H1 (cell line): ENCODE data around the gene NME3. TPM values are rescaled to one million over a fixed set of nuclear protein-coding genes. Genes with fewer than 3 reads are reported as not detected.

Experiments used
- CTCF ChIA-PET: fragments of 300-600 bp; sonication (Branson Sonifier 250); formaldehyde crosslinking; loops from one replicate; lab custom pipeline; 2021; ENCODE audit not compliant: partially characterized antibody; lab: Charles Lee
- POLR2A ChIA-PET: fragments of 300-600 bp; sonication (Branson Sonifier 250); formaldehyde crosslinking; loops from one replicate; lab custom pipeline; 2021; ENCODE audit warnings: inconsistent platforms; ENCODE audit not compliant: partially characterized antibody; lab: Charles Lee
- DNase-seq, 2 experiments: peaks; one replicate each; pipeline versions ENCODE4 v3.0.0 to v3.0.0-alpha.2; 2010 to 2022; ENCODE audit warnings: low spot score in 2 of 2, low read depth in 1 of 2, mixed read lengths in 1 of 2
- FAIRE-seq: peaks from 2 replicates; lab custom pipeline; 2011; peaks lifted over from hg19 to GRCh38; lab: Jason Lieb, UNC
- H2AFZ ChIP-seq: 2 replicates; pipeline ENCODE4 v1.8.1; 2012; ENCODE audit warnings: low read length, inconsistent platforms
- H2AK5ac ChIP-seq: 2 replicates; pipeline ENCODE4 v1.6.1; 2013; ENCODE audit warnings: low read depth, low read length
- H2BK120ac ChIP-seq: replicated peaks from 2 replicates; pipeline ENCODE3; 2013; ENCODE audit warnings: low read depth, low read length, inconsistent platforms
- H2BK12ac ChIP-seq: 2 replicates; pipeline ENCODE4 v1.6.1; 2013; ENCODE audit warnings: low read depth, low read length
- H2BK15ac ChIP-seq: 2 replicates; pipeline ENCODE4 v1.6.1; 2013; ENCODE audit warnings: low read length
- H2BK20ac ChIP-seq: 2 replicates; pipeline ENCODE4 v1.6.1; 2013; ENCODE audit warnings: low read length
- H2BK5ac ChIP-seq: 2 replicates; pipeline ENCODE4 v1.6.1; 2013; ENCODE audit warnings: low read depth, low read length
- H3K14ac ChIP-seq: 2 replicates; pipeline ENCODE4 v1.6.1; 2013; ENCODE audit warnings: inconsistent platforms; ENCODE audit not compliant: insufficient read length
- H3K18ac ChIP-seq: 2 replicates; pipeline ENCODE4 v1.6.1; 2013; ENCODE audit warnings: low read length; ENCODE audit errors: extremely low read depth
- H3K23ac ChIP-seq: 2 replicates; pipeline ENCODE4 v1.6.1; 2013; ENCODE audit warnings: inconsistent platforms; ENCODE audit not compliant: insufficient read length
- H3K23me2 ChIP-seq: 2 replicates; pipeline ENCODE4 v1.6.1; 2013; ENCODE audit warnings: low read depth, low read length
- H3K27ac ChIP-seq: 2 replicates; pipeline ENCODE4 v1.6.1; 2011; ENCODE audit warnings: low read depth, low read length, inconsistent platforms
- H3K27me3 ChIP-seq, 4 experiments: replicated peaks in 1 of 4; 1 replicate in 1 of 4; 2 replicates in 3 of 4; pipeline versions ENCODE4 v1.6.1 to v1.8.1; 2011 to 2013; ENCODE audit warnings: low read length in 3 of 4, mild to moderate bottlenecking in 3 of 4, inconsistent platforms in 2 of 4, mixed read lengths in 2 of 4, moderate library complexity in 1 of 4; ENCODE audit not compliant: control insufficient read depth in 3 of 4, insufficient read depth in 3 of 4; ENCODE audit errors: extremely low read depth in 1 of 4
- H3K36me3 ChIP-seq, 4 experiments: 2 replicates each; pipeline versions ENCODE4 v1.6.1 to v1.8.1; 2011 to 2013; ENCODE audit warnings: mild to moderate bottlenecking in 4 of 4, low read length in 3 of 4, moderate library complexity in 2 of 4, control low read depth in 1 of 4, inconsistent platforms in 1 of 4; ENCODE audit not compliant: insufficient read depth in 4 of 4, control insufficient read depth in 2 of 4
- H3K4ac ChIP-seq: replicated peaks from 2 replicates; pipeline ENCODE3; 2013; ENCODE audit warnings: low read length, low read depth, mixed read lengths, inconsistent platforms; ENCODE audit not compliant: insufficient read length
- H3K4me1 ChIP-seq, 4 experiments: replicated peaks in 1 of 4; 1 replicate in 1 of 4; 2 replicates in 3 of 4; pipeline versions ENCODE4 v1.6.1 to v1.8.1; 2011 to 2013; ENCODE audit warnings: low read length in 3 of 4, inconsistent platforms in 2 of 4, mixed read lengths in 1 of 4; ENCODE audit not compliant: insufficient read depth in 4 of 4, control insufficient read depth in 3 of 4
- H3K4me2 ChIP-seq, 2 experiments: 2 replicates each; pipeline versions ENCODE4 v1.6.1 to v1.8.1; 2011 to 2013; ENCODE audit warnings: low read depth in 2 of 2, low read length in 2 of 2, control low read depth in 1 of 2, inconsistent platforms in 1 of 2, mild to moderate bottlenecking in 1 of 2; ENCODE audit not compliant: insufficient read depth in 1 of 2
- H3K4me3 ChIP-seq, 4 experiments: fragments of 200-600, 300-600 bp in 1 of 4; sonication (generic), shearing (Covaris generic), sonication (Bioruptor Twin) in 1 of 4; 2 replicates each; pipeline versions ENCODE4 v1.5.1 to v1.8.1; 2011 to 2016; ENCODE audit warnings: low read length in 4 of 4, low read depth in 3 of 4, control low read depth in 2 of 4, inconsistent platforms in 2 of 4, mild to moderate bottlenecking in 2 of 4, mixed read lengths in 1 of 4, moderate library complexity in 1 of 4; ENCODE audit not compliant: insufficient read depth in 2 of 4; ENCODE audit errors: extremely low read depth in 1 of 4
- H3K56ac ChIP-seq: replicated peaks from 2 replicates; pipeline ENCODE3; 2013; ENCODE audit warnings: low read depth, mild to moderate bottlenecking, mixed read lengths, low read length, inconsistent platforms; ENCODE audit not compliant: insufficient read length
- H3K79me1 ChIP-seq: 2 replicates; pipeline ENCODE4 v1.6.1; 2013; ENCODE audit warnings: low read depth, low read length, control low read depth
- H3K79me2 ChIP-seq, 2 experiments: 2 replicates each; pipeline versions ENCODE4 v1.6.1 to v1.8.1; 2012 to 2013; ENCODE audit warnings: low read length in 2 of 2, mild to moderate bottlenecking in 2 of 2, inconsistent platforms in 1 of 2; ENCODE audit not compliant: insufficient read depth in 2 of 2, control insufficient read depth in 1 of 2
- H3K9ac ChIP-seq, 4 experiments: replicated peaks in 1 of 4; 1 replicate in 1 of 4; 2 replicates in 3 of 4; pipeline versions ENCODE4 v1.6.1 to v1.8.1; 2011 to 2013; ENCODE audit warnings: low read depth in 3 of 4, low read length in 3 of 4, control low read depth in 2 of 4, mild to moderate bottlenecking in 2 of 4, moderate library complexity in 2 of 4, inconsistent platforms in 1 of 4; ENCODE audit errors: extremely low read depth in 1 of 4
- H3K9me3 ChIP-seq, 2 experiments: 2 replicates each; pipeline versions ENCODE4 v1.6.1 to v1.8.1; 2012 to 2013; ENCODE audit warnings: mild to moderate bottlenecking in 2 of 2, moderate library complexity in 2 of 2, control low read depth in 1 of 2, inconsistent platforms in 1 of 2, low read depth in 1 of 2, low read length in 1 of 2, mixed read lengths in 1 of 2; ENCODE audit not compliant: insufficient read depth in 2 of 2
- H4K20me1 ChIP-seq, 2 experiments: replicated peaks in 1 of 2; 2 replicates each; pipeline versions ENCODE3 to v1.8.1; 2011 to 2013; ENCODE audit warnings: inconsistent platforms in 2 of 2, low read length in 2 of 2, mild to moderate bottlenecking in 1 of 2; ENCODE audit not compliant: insufficient read depth in 2 of 2, control insufficient read depth in 1 of 2
- H4K5ac ChIP-seq: 2 replicates; pipeline ENCODE4 v1.6.1; 2013; ENCODE audit warnings: low read length, low read depth, mixed read lengths, inconsistent platforms; ENCODE audit not compliant: insufficient read length
- H4K8ac ChIP-seq: 2 replicates; pipeline ENCODE4 v1.8.0; 2013; ENCODE audit warnings: mild to moderate bottlenecking, moderate library complexity, low read length, inconsistent platforms; ENCODE audit not compliant: insufficient read depth; ENCODE audit errors: extremely low read depth
- H4K91ac ChIP-seq: replicated peaks from 2 replicates; pipeline ENCODE3; 2013; ENCODE audit warnings: low read length, mixed read lengths, inconsistent platforms; ENCODE audit not compliant: insufficient read length
- BRCA1 ChIP-seq: IDR thresholded peaks from 2 replicates; pipeline ENCODE4 v1.6.1; 2012; ENCODE audit warnings: low read depth, low read length, improper control_type of control experiment
- KDM1A ChIP-seq: fragments of 200-600, 300-600 bp; sonication (generic); IDR thresholded peaks from 2 replicates; pipeline ENCODE4 v1.7.1; 2016; ENCODE audit warnings: mild to moderate bottlenecking, low read length, borderline replicate concordance
- NRF1 ChIP-seq: IDR thresholded peaks from 2 replicates; pipeline ENCODE4 v1.6.1; 2011; ENCODE audit warnings: mild to moderate bottlenecking, low read depth, low read length, improper control_type of control experiment
- ZNF274 ChIP-seq: IDR thresholded peaks from 2 replicates; pipeline ENCODE4 v1.7.0; 2012; ENCODE audit warnings: low read length, borderline replicate concordance; ENCODE audit errors: extremely low read depth
- WGBS, 2 experiments: shearing (Covaris generic) in 1 of 2; methylation state at CpG; one replicate each; pipeline versions ENCODE4 v1.1.6 to v1.1.7; 2013 to 2015; ENCODE audit warnings: low lambda C conversion rate in 2 of 2, mixed read lengths in 2 of 2, inconsistent platforms in 1 of 2, low coverage in 1 of 2, missing lambda C conversion rate in 1 of 2; ENCODE audit not compliant: insufficient replicate concordance in 2 of 2, insufficient coverage in 1 of 2, insufficient read length in 1 of 2; ENCODE audit errors: extremely low coverage in 1 of 2, missing lambda C conversion rate in 1 of 2; 5-methylcytosine and 5-hydroxymethylcytosine counted together
- polyA plus RNA-seq, 7 experiments: library from polyadenylated mRNA; depleted of rRNA in 3 of 7; stranded (reverse) in 5 of 7; unstranded in 2 of 7; fragments of >200 nt in 5 of 7; fragments of 200-250 nt in 2 of 7; gene quantifications; 1 replicate in 5 of 7; 2 replicates in 1 of 7; 4 replicates in 1 of 7; pipeline versions ENCODE4 v1.2.1 to v1.2.3, GENCODE V29; 2011 to 2013; ENCODE audit warnings: missing spikeins in 2 of 7, mixed read lengths in 2 of 7
- total RNA-seq: library from RNA; stranded (reverse); fragmentation: NEBNext Ultra II Directional; extraction: Animal tissue kit (Norgen Biotek cat#: 25700); gene quantifications from 2 replicates; pipeline ENCODE4 v1.2.1, GENCODE V29; 2021

The NME3 gene
- total and polyA plus RNA-seq, 2 of the 8 experiments (the other 6 are each of a cell fraction or from before 2014, with no cell fraction given): 72.5 to 163 TPM

- no peak overlapping the region for H3K56ac ChIP-seq
- no peak overlapping the region for H3K27ac ChIP-seq
- no peak overlapping the region for H2BK20ac ChIP-seq
- H3K23ac ChIP-seq: no peak overlapping the region
- no peak overlapping the region for H3K14ac ChIP-seq
- no peak overlapping the region for H3K18ac ChIP-seq
- H2AK5ac ChIP-seq: 0 out of 2 replicates have a peak overlapping the region, but pooled peaks have one; percentile 24
- CTCF ChIA-PET: interaction anchor here (1.3 kb wide), 1 partner anchor 28 kb away, joined by 4 read pairs; no protein-coding TSS in a partner anchor
- H3K79me1 ChIP-seq: no peaks in the 10 kb centered on the region; the same call in 1 of the 2 replicates
- H3K9ac ChIP-seq: no peak overlapping the region
- POLR2A ChIA-PET: interaction anchor here (1.0 to 3.3 kb wide), 4 partner anchors 13 to 32 kb away, joined by 3 to 19 read pairs (median 4); partner anchors contain the start of genes EME2, FAHD1, HAGH and MRPS34
- H4K8ac ChIP-seq: no peak overlapping the region
- no peak overlapping the region for H2AFZ ChIP-seq
- H2BK120ac ChIP-seq: no peak overlapping the region
- no peak overlapping the region for H4K5ac ChIP-seq
- H2BK12ac ChIP-seq: no peak overlapping the region
- no peaks in the 10 kb centered on the region for H3K23me2 ChIP-seq
- H3K4ac ChIP-seq: no peak overlapping the region
- H4K20me1 ChIP-seq: peaks cover 0 to 2% of the 10 kb centered on the region in 2 experiments
- no peaks in the 10 kb centered on the region for H3K4me1 ChIP-seq
- no peak overlapping the region for H4K91ac ChIP-seq
- no peaks in the 10 kb centered on the region for H3K79me2 ChIP-seq
- 0 out of 2 replicates have a peak overlapping the region, but pooled peaks have one; percentile 26 for H2BK5ac ChIP-seq
- H3K27me3 ChIP-seq: no peaks in the 10 kb centered on the region
- TF ChIP-seq KDM1A: no peak
- no peak for TF ChIP-seq NRF1
- TF ChIP-seq ZNF274: no peak
- no peak for TF ChIP-seq BRCA1
- H3K4me2 ChIP-seq: no peak overlapping the region
- DNase-seq: no peak
- H2BK15ac ChIP-seq: no peak overlapping the region
- 90% methylated on average over 26 of the region's 32 CpGs; no CpG with 5 or more reads in 1 of the 2 experiments for WGBS, 2 experiments
- peaks cover 0 to 15% (median 0%) of the 10 kb centered on the region in 4 experiments; a peak in 2 of 8 replicates for H3K36me3 ChIP-seq
- FAIRE-seq: no peak
- no peak overlapping the region for H3K4me3 ChIP-seq
- H3K9me3 ChIP-seq: peaks cover 18 to 20% of the 10 kb centered on the region in 2 experiments
Observed at GRCh38 chr16:1794908-1795666, 23.7 kb upstream of the NME3 start.
